ENCODE data around the gene MATN3.

Gene MATN3

GRCh38 chr2:20027260-20027677, 14.8 kb upstream of the MATN3 start:
- TF ChIP-seq OSR1 (CRISPR knock-in tag; IDR thresholded peaks at IDR 0.05) (no peak), RARB (CRISPR knock-in tag; IDR thresholded peaks at IDR 0.05) (no peak), TCF4 (CRISPR knock-in tag; IDR thresholded peaks at IDR 0.05; ENCODE audit: borderline replicate concordance) (no peak), POU6F1 (CRISPR knock-in tag; IDR thresholded peaks at IDR 0.05; ENCODE audit: borderline replicate concordance, low read depth) (no peak), ZC3H10 (CRISPR knock-in tag; IDR thresholded peaks at IDR 0.05) (no peak), PPARA (CRISPR knock-in tag; IDR thresholded peaks at IDR 0.05; ENCODE audit: borderline replicate concordance) (no peak), SNAI2 (CRISPR knock-in tag; IDR thresholded peaks at IDR 0.05) (no peak), ZNF70 (CRISPR knock-in tag; IDR thresholded peaks at IDR 0.05) (no peak)
- ATAC-seq = no peak

GRCh38 chr2:20025065-20025786, 12.8 kb upstream of the MATN3 start:
- TF ChIP-seq PATZ1 (CRISPR knock-in tag; IDR thresholded peaks at IDR 0.05; ENCODE audit: borderline replicate concordance) = peak; percentile 40; the same call in 1 of the 2 replicates
- no peak for TF ChIP-seq POU6F1 (CRISPR knock-in tag; IDR thresholded peaks at IDR 0.05; ENCODE audit: borderline replicate concordance, low read depth)
- peak; percentile 29; the same call in 1 of the 2 replicates for TF ChIP-seq CREB5 (CRISPR knock-in tag; IDR thresholded peaks at IDR 0.05; ENCODE audit: low read depth)
- peak; percentile 39; the same call in 1 of the 2 replicates for TF ChIP-seq GLIS3 (CRISPR knock-in tag; IDR thresholded peaks at IDR 0.05)
- TF ChIP-seq ESRRG (CRISPR knock-in tag; IDR thresholded peaks at IDR 0.05) = 0 out of 2 replicates have a peak, but pooled peaks have one; percentile 12
- TF ChIP-seq ARNTL (CRISPR knock-in tag; IDR thresholded peaks at IDR 0.05; ENCODE audit: borderline replicate concordance, low read depth) = no peak
- TF ChIP-seq SNAI2 (CRISPR knock-in tag; IDR thresholded peaks at IDR 0.05) = no peak
- TF ChIP-seq ISL1 (CRISPR knock-in tag; IDR thresholded peaks at IDR 0.05) = peak; percentile 89

GRCh38 chr2:20023688-20024087, 11.2 kb upstream of the MATN3 start:
- ATAC-seq = no peak
- TF ChIP-seq CSRNP3 (CRISPR knock-in tag; IDR thresholded peaks at IDR 0.05) (no peak), OSR1 (CRISPR knock-in tag; IDR thresholded peaks at IDR 0.05) (no peak), TOX (CRISPR knock-in tag; IDR thresholded peaks at IDR 0.05; ENCODE audit: borderline replicate concordance) (no peak), ZFP30 (CRISPR knock-in tag; IDR thresholded peaks at IDR 0.05) (no peak), PPARA (CRISPR knock-in tag; IDR thresholded peaks at IDR 0.05; ENCODE audit: borderline replicate concordance) (no peak), TCF4 (CRISPR knock-in tag; IDR thresholded peaks at IDR 0.05; ENCODE audit: borderline replicate concordance) (no peak), ZC3H10 (CRISPR knock-in tag; IDR thresholded peaks at IDR 0.05) (no peak), ZFP3 (CRISPR knock-in tag; IDR thresholded peaks at IDR 0.05) (no peak), TSHZ2 (CRISPR knock-in tag; IDR thresholded peaks at IDR 0.05) (no peak), CREB5 (CRISPR knock-in tag; IDR thresholded peaks at IDR 0.05; ENCODE audit: low read depth) (no peak), RARB (CRISPR knock-in tag; IDR thresholded peaks at IDR 0.05) (no peak), ISL1 (CRISPR knock-in tag; IDR thresholded peaks at IDR 0.05) (no peak), BACH2 (CRISPR knock-in tag; IDR thresholded peaks at IDR 0.05; ENCODE audit: borderline replicate concordance) (no peak), POU6F1 (CRISPR knock-in tag; IDR thresholded peaks at IDR 0.05; ENCODE audit: borderline replicate concordance, low read depth) (no peak), ZNF8 (CRISPR knock-in tag; IDR thresholded peaks at IDR 0.05) (no peak), ARNTL (CRISPR knock-in tag; IDR thresholded peaks at IDR 0.05; ENCODE audit: borderline replicate concordance, low read depth) (no peak), CSDC2 (CRISPR knock-in tag; IDR thresholded peaks at IDR 0.05) (no peak)

More at GRCh38 chr2:20025065-20025786, 12.8 kb upstream of the MATN3 start:
- peak; percentile 95 for ATAC-seq

All from SK-N-SH treated with all-trans-retinoic acid at 6 μM for 48 hours (cell line).